NCI-H2029 treated with DMSO at 0.1 percent for 48 hours (cell line): ENCODE results near the gene AP4M1.

ENCODE experiments used
- DNase-seq: peaks from one replicate; lab custom pipeline; 2025; lab: John Stamatoyannopoulos, UW

Gene AP4M1

DNA sequence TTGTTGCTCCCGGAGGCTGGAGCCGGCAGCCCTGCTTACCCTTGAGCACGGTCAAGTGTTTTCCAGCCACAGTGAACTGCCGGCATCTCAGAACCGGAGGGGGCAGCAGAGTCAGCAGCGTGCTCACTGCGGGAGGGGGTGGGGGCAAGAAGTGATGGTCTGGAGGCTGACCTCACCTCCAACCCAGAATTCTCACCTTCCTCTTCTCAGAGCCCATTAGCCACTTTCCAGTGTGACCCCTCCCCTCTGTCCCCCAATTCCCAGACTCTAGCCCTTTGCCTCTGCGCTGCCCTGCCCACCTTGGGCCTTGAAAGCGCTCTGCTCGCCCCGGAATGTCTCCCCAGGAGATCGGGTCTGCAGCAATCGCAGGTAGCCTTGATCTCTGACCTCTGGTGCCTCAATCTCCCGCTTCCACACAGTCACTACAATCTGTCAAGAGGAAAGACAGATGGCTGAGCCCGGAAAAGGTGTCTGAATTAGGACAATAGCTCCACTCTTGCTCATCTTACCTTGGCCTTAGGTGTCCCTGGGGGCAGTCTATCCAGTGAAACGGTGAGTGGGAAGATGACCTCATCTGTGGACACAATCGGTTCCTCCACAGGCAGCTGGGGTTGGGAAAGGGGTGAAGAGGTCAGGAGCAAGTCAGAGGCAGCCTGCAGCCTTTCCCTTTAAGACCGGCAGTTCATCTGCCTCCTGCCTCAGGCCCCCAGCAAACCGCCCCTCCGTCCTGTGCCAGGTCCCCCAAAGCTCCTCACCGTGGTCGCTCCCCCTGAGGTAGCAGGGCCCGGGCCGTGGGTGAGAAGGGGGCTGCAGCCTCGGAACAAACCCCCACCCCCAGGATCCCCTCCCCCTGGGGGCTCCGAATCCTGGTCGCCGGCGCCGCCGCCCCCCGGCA lies 56.1 kb downstream of the AP4M1 start:
- no peak for DNase-seq
